Measurements from ENCODE around the gene AGMO.

AGMO gene

DNA sequence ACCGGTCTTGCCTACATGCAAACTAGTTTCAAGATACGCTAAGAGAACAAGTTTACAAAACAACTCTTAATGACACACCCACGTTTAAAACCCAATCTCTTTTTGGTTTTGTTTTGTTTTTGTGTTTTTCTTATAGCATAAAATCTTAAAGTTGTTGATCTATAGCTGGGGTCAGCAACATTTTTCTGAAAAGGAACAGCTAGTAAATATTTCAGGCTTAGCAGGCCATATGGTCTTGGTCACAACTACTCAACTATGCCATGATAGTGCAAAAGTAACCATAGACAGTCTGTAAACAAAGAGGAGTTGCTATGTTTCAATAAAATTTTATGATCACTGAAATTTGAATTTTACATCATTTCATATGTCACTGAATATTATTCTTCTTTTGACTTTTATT lies 327.4 kb downstream of the AGMO start:
- Mint-ChIP-seq H3K4me3 (no peak overlapping the region), H3K36me3 (ENCODE audit: low read depth) (no peaks in the 10 kb centered on the region), H3K27ac (no peak overlapping the region), H3K9me3 (peaks cover 9% of the 10 kb centered on the region), H3K4me1 (ENCODE audit: low read depth) (no peaks in the 10 kb centered on the region), H3K27me3 (ENCODE audit: low read depth) (no peaks in the 10 kb centered on the region)

DNA sequence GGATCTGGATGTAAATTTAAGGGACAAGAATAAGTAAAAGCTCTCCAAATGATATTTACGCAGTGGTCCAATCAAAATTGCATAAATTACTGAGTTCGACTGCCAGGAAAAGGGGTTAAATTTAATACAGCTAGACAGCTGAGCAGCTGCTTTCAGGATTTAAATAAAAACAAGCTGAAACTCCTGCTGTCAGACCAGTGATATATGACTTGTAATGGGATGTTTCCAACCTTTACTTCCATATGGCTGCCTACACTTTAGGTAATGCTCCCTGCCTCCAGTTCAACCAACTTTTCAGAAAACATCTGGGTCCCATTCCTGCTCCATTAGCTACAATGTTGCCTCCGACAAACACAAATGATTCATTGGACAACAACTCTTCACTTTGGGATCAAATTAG lies 333.0 kb downstream of the AGMO start:
- Mint-ChIP-seq H3K36me3 (ENCODE audit: low read depth) (no peaks in the 10 kb centered on the region), H3K9me3 (peaks cover 12% of the 10 kb centered on the region), H3K4me3 (no peak overlapping the region), H3K27ac (no peak overlapping the region), H3K4me1 (ENCODE audit: low read depth) (no peaks in the 10 kb centered on the region), H3K27me3 (ENCODE audit: low read depth) (no peaks in the 10 kb centered on the region)

DNA sequence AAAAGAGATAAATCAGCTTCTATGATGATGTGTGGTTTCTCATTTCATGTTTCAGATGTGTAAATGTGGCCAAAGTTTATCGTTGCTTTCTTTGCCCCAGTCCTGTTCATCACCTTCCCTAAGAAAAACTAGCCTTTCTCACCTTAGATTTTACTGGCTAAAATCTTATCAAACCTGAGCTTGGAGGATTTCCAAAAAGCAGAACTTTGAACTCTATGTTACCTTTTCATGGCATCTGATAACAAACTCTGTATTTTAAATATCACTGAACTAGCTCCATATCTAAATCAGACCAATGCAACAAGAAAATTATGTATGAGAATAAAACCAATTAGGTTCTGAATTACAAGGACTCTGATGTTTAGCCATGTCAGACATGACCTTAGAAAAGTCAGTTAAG lies 335.8 kb downstream of the AGMO start:
- no peak overlapping the region for H3K4me3 Mint-ChIP-seq
- no peak overlapping the region for H3K27ac Mint-ChIP-seq
- H3K4me1 Mint-ChIP-seq (ENCODE audit: low read depth): no peaks in the 10 kb centered on the region
- H3K9me3 Mint-ChIP-seq: peaks cover 7% of the 10 kb centered on the region
- H3K36me3 Mint-ChIP-seq (ENCODE audit: low read depth): no peaks in the 10 kb centered on the region
- H3K27me3 Mint-ChIP-seq (ENCODE audit: low read depth): no peaks in the 10 kb centered on the region

DNA sequence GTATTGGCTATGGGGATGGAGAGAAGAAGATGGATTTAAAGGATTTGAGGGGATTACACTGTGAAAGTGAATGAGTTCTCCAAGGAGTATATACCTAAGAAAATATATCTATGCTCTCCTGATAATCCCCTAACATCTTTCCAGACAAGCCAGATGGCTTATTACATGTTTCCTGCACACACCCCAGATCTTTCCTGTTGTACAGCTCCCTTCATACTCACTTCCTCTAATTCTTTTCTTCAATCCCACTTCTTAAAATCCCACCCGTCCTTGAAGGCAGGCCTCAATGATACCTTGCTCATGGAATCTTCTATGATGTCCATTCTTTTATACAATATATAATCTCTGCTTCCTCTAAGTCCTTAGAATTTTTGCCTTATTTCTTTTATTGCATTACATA lies 342.1 kb downstream of the AGMO start:
- H3K4me1 Mint-ChIP-seq (ENCODE audit: low read depth): no peaks in the 10 kb centered on the region
- no peaks in the 10 kb centered on the region for H3K27me3 Mint-ChIP-seq (ENCODE audit: low read depth)
- no peaks in the 10 kb centered on the region for H3K36me3 Mint-ChIP-seq (ENCODE audit: low read depth)
- no peak overlapping the region for H3K4me3 Mint-ChIP-seq
- H3K27ac Mint-ChIP-seq: no peak overlapping the region
- H3K9me3 Mint-ChIP-seq: no peaks in the 10 kb centered on the region

DNA sequence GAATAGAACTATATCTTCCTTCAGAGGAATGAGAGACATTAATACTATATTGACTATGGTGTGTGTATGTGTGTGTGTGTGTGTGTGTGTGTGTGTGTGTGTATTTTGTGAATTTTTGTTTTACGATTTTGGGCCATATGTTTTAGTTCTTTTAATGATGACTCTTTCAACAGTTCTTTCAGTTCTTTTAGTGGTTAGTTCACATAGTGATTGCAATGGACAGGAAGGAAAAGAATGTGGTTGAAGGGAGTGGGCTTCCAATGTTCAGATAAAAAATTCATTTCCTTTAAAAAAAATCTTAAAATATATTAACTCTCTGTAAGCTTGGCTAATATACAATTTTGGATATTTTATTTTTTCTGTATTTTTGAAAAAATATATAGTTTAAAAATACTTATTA lies 343.6 kb downstream of the AGMO start:
- H3K9me3 Mint-ChIP-seq: no peaks in the 10 kb centered on the region
- H3K4me1 Mint-ChIP-seq (ENCODE audit: low read depth): no peaks in the 10 kb centered on the region
- H3K27me3 Mint-ChIP-seq (ENCODE audit: low read depth): no peaks in the 10 kb centered on the region
- H3K4me3 Mint-ChIP-seq: no peak overlapping the region
- no peak overlapping the region for H3K27ac Mint-ChIP-seq
- no peaks in the 10 kb centered on the region for H3K36me3 Mint-ChIP-seq (ENCODE audit: low read depth)

DNA sequence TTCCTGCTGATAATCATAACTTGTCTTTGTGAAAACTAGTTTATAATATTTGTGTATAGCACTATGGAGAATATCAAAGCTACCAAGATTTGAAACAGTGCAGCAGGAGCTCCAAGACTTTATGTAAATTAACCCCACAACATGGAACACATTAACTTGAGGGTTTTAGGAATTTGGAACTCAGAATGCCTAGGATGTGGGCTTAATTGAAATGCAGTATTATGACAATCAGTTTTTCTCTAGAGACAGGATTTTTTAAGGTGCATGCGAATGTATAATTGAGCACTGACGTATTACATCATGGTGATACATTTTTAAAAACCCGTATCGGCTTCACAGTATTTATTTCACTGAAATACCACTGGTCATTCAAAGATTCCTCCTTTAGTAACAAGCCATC lies 346.2 kb downstream of the AGMO start:
- no peaks in the 10 kb centered on the region for H3K9me3 Mint-ChIP-seq
- no peaks in the 10 kb centered on the region for H3K27me3 Mint-ChIP-seq (ENCODE audit: low read depth)
- H3K27ac Mint-ChIP-seq: no peak overlapping the region
- no peaks in the 10 kb centered on the region for H3K4me1 Mint-ChIP-seq (ENCODE audit: low read depth)
- no peak overlapping the region for H3K4me3 Mint-ChIP-seq
- H3K36me3 Mint-ChIP-seq (ENCODE audit: low read depth): no peaks in the 10 kb centered on the region

DNA sequence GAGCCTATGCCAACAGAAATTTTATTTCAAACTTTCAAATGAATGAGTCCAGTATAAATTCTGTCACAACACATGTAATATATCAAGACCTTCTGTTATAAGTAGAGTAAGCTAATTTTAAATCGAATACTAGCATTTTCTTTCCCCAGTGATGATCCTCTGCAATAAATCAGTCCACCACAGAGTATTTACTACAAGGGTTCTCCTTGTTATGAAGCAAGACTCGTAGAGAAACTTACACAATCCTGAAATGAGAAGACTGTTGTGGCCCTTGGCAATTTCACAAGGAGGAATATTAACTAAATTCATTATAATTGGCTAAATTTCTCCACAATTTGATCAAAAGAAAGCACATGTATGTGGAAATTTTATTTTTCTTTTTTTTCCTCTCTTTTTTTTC lies 346.8 kb downstream of the AGMO start:
- no peak overlapping the region for H3K4me3 Mint-ChIP-seq

DNA sequence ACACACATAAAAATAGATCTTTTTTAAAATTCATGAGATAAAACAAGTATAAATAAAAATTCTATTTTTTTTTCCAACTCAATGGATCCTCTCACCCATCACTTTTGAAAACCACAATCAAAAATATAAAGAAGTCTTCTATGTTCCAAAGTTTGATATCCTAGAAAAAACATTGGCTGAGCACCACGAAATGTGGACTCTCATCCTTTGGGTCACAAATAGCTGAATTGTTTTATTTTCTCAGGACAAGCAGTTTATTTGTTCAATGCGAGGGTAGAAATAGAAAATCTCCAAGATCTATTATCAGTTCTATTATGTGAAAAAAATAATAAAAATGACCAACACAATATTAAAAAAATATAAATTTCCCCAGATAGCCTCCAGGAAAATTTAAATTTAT lies 348.7 kb downstream of the AGMO start:
- no peaks in the 10 kb centered on the region for H3K27me3 Mint-ChIP-seq (ENCODE audit: low read depth)
- no peaks in the 10 kb centered on the region for H3K36me3 Mint-ChIP-seq (ENCODE audit: low read depth)
- H3K9me3 Mint-ChIP-seq: no peaks in the 10 kb centered on the region
- no peaks in the 10 kb centered on the region for H3K4me1 Mint-ChIP-seq (ENCODE audit: low read depth)
- H3K27ac Mint-ChIP-seq: no peak overlapping the region
- H3K4me3 Mint-ChIP-seq: no peak overlapping the region

More for the DNA sequence above, 346.8 kb downstream of the AGMO start:
- Mint-ChIP-seq H3K27ac (no peak overlapping the region), H3K9me3 (no peaks in the 10 kb centered on the region), H3K4me1 (ENCODE audit: low read depth) (no peaks in the 10 kb centered on the region), H3K36me3 (ENCODE audit: low read depth) (no peaks in the 10 kb centered on the region), H3K27me3 (ENCODE audit: low read depth) (no peaks in the 10 kb centered on the region)

DNA sequence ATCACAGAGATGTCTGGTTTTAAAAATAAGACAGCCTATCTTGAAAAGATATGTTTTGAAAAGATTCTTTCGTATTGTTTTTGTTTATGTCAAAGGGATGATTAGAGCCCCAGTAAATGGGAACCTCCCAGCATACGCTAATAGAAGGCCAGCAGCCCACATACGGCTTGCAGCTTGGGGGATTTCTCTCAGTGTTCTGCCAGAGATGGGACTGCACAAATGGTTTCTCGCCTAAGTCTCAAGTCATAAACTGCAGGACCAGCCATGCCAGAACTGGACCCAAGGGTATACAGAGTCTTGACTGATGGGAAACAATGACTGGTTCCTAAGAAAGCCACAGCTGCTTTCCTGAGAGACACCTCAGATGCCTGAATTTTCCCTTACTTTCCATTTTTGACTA lies 352.4 kb downstream of the AGMO start:
- Mint-ChIP-seq H3K27ac (no peak overlapping the region), H3K27me3 (ENCODE audit: low read depth) (no peaks in the 10 kb centered on the region), H3K36me3 (ENCODE audit: low read depth) (no peaks in the 10 kb centered on the region), H3K4me3 (no peak overlapping the region), H3K4me1 (ENCODE audit: low read depth) (no peaks in the 10 kb centered on the region), H3K9me3 (no peaks in the 10 kb centered on the region)

DNA sequence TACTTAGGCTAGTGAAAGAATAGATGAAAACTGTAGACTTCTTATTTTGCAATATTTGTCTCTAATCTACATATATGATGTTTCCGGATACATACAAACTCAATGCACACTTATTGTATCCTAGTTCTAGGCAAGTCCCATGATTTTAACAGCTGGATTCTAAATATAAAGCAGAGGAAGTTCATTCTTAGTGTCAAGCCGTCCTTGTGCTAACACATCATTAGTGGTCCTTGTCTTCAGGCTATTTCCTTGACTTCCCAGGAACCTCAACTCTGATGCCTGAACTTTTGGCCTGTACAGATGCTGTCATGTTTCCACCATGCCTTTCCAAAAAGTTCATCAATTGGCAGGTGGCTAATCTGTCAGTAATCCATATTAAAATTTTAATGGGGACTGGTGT lies 357.4 kb downstream of the AGMO start:
- Mint-ChIP-seq H3K9me3 (no peaks in the 10 kb centered on the region), H3K4me3 (no peak overlapping the region), H3K27me3 (ENCODE audit: low read depth) (no peaks in the 10 kb centered on the region), H3K4me1 (ENCODE audit: low read depth) (no peaks in the 10 kb centered on the region), H3K27ac (no peak overlapping the region), H3K36me3 (ENCODE audit: low read depth) (no peaks in the 10 kb centered on the region)

DNA sequence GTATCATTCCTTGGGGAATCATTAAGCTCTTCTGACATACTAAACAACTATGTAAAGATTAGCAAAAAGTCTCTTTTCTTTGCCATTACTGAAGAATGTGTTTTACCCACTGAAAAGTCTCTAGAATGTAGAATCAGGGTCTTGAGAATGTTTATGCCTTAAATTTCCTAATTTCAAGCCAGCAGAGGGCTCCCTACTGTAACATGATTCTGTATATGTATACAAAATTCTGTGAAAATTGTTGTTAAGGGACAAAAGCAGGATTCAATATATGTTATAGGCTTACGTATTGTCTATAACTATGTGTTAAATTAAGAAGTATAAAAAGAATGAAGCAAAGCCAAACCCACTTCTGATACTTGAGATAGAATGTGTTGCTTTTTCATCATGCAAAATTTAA lies 362.3 kb downstream of the AGMO start:
- H3K4me3 Mint-ChIP-seq: no peak overlapping the region
- no peaks in the 10 kb centered on the region for H3K27me3 Mint-ChIP-seq (ENCODE audit: low read depth)
- no peak overlapping the region for H3K27ac Mint-ChIP-seq
- H3K9me3 Mint-ChIP-seq: no peaks in the 10 kb centered on the region
- no peaks in the 10 kb centered on the region for H3K36me3 Mint-ChIP-seq (ENCODE audit: low read depth)
- H3K4me1 Mint-ChIP-seq (ENCODE audit: low read depth): no peaks in the 10 kb centered on the region

DNA sequence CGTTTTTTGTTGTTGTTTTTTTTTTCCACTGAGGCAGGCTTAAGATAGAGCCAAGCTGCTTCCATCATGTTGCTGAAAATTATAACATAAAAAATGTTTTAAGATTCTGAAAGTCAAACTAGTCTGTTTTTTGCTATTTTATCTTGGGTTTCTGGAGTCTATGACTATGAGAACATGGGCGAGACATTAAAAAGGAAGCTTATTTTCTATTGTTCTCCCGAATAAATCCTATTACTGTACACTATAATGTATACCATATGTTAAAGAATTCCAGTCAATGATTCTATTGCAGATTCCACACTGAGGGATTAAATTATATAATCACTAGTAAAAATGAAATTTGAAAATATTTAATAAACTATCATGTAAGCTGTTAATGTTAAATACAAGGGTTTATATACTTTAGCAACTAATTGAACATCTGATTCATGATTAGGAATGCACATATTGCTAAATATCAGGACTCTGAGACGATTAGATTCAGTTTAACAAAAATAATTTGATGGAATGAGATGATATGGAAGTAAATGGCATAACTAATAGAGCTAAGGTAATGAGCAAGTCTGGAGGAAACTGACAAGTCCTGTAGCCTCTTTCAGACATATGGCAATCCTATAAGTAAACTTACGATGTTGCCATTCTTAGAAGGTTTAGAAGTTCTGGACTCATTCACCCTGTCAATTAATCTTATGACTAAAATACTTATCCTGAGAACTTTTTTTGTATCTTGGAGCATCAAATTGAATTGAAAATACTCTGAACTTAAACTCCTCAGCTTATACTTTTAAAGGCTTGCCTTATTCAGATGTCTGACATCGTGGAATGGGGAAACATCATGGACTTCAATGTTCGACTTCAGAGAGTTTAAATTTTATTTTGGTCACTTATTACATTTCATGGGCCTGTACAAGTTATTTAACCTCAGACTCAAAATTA lies 364.5 kb downstream of the AGMO start:
- Mint-ChIP-seq H3K27ac (no peak overlapping the region), H3K9me3 (no peaks in the 10 kb centered on the region), H3K4me3 (no peak overlapping the region), H3K36me3 (ENCODE audit: low read depth) (no peaks in the 10 kb centered on the region), H3K27me3 (ENCODE audit: low read depth) (no peaks in the 10 kb centered on the region), H3K4me1 (ENCODE audit: low read depth) (no peaks in the 10 kb centered on the region)

DNA sequence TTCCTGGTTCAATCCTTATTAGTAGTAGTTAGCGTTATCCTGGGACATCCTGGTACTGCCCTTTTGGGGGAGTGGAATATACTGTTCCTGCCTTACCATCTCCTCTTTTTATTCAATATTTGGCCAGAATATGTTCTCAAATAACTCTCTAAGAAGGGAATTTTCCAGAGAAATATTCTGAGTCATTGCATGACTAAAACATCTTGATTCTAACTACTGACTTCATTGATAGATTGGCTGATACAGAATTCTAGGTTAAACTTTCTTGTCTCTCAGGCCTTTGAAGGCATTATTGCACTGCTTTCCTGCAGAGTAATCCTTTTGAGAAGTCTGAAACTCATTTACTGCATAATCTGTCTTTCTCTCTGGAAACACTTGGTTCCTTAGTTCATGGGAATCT lies 383.8 kb downstream of the AGMO start:
- Mint-ChIP-seq H3K4me1 (ENCODE audit: low read depth) (no peaks in the 10 kb centered on the region), H3K9me3 (no peaks in the 10 kb centered on the region), H3K36me3 (ENCODE audit: low read depth) (no peaks in the 10 kb centered on the region), H3K27ac (no peak overlapping the region), H3K4me3 (no peak overlapping the region), H3K27me3 (ENCODE audit: low read depth) (no peaks in the 10 kb centered on the region)

DNA sequence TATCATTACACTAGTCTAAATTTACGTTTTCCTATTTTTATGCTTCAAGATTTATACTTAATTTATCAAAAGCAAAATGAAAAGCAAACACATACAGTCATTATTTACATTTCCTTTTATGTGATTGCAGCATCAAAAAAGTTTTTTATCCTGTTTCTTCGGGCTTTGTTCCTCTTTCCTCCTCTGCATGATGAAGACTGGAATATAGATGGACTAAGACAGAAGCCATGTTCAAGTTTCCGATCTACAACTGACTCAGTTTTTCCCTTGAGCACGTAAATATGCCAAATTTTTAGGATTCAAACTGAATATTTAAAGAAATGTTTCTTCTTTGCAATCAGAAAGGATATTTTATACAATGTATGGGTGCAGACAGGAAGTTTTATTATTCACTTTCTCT lies 385.7 kb downstream of the AGMO start:
- H3K9me3 Mint-ChIP-seq: no peaks in the 10 kb centered on the region
- no peaks in the 10 kb centered on the region for H3K27me3 Mint-ChIP-seq (ENCODE audit: low read depth)
- no peaks in the 10 kb centered on the region for H3K4me1 Mint-ChIP-seq (ENCODE audit: low read depth)
- no peak overlapping the region for H3K4me3 Mint-ChIP-seq
- no peaks in the 10 kb centered on the region for H3K36me3 Mint-ChIP-seq (ENCODE audit: low read depth)
- no peak overlapping the region for H3K27ac Mint-ChIP-seq

DNA sequence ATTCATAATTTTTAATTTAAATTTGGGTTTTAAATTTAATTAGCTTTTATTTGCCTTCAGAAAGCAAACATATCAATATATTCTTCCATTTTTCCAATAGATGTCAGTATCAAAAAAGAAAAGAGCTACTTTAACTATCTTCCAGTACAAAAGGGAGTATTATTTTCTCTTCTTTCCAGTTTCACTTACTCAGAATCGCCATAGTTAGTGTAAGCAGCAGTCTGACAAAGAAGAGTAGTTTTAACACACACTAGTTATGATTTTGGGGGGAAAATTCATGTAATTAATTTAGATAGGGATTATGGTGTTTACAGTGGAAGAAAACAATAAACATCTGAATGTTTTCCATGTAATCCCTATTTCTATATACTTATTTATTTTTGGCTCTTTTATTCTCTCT lies 386.7 kb downstream of the AGMO start:
- Mint-ChIP-seq H3K4me3 (no peak overlapping the region), H3K36me3 (ENCODE audit: low read depth) (no peaks in the 10 kb centered on the region), H3K27ac (no peak overlapping the region), H3K27me3 (ENCODE audit: low read depth) (no peaks in the 10 kb centered on the region), H3K4me1 (ENCODE audit: low read depth) (no peaks in the 10 kb centered on the region), H3K9me3 (no peaks in the 10 kb centered on the region)

DNA sequence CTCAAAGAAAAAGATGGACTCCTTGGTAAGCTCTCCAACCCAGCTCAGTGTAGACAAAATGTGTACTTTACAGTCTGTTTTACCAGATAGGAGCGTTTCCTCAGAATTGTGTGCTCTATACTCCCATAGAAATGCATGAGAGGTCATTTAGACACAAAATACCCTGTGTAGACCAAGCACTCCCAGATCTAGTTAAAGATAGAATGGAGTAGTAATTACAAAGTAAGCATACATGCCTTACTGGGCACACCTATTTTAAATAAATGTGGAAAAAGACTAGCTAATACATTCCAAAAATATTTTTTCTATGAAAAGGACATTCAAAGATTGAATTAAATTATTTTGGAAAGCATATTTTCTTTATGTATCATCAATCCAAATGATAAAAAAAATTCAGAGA lies 387.3 kb downstream of the AGMO start:
- Mint-ChIP-seq H3K27me3 (ENCODE audit: low read depth) (no peaks in the 10 kb centered on the region), H3K36me3 (ENCODE audit: low read depth) (no peaks in the 10 kb centered on the region), H3K9me3 (no peaks in the 10 kb centered on the region), H3K4me3 (no peak overlapping the region), H3K4me1 (ENCODE audit: low read depth) (no peaks in the 10 kb centered on the region), H3K27ac (peak overlapping the region; percentile 55)

All from T-helper 1 cell treated with Interleukin-12 subunit alpha and Interleukin-12 subunit beta and Interleukin-4 antibody, amounts not matched to agents 30 μg/mL and 1 μg/mL, for 36 hours (primary cell).